H1 (cell line): ENCODE results near the gene METTL6. TPM values are rescaled to one million over a fixed set of nuclear protein-coding genes. Genes with fewer than 3 reads are reported as not detected.

Experiments
- CTCF ChIA-PET: fragments of 300-600 bp; sonication (Branson Sonifier 250); formaldehyde crosslinking; loops from one replicate; lab custom pipeline; 2021; ENCODE audit not compliant: partially characterized antibody; lab: Charles Lee
- POLR2A ChIA-PET: fragments of 300-600 bp; sonication (Branson Sonifier 250); formaldehyde crosslinking; loops from one replicate; lab custom pipeline; 2021; ENCODE audit warnings: inconsistent platforms; ENCODE audit not compliant: partially characterized antibody; lab: Charles Lee
- DNase-seq, 2 experiments: peaks; one replicate each; pipeline versions ENCODE4 v3.0.0 to v3.0.0-alpha.2; 2010 to 2022; ENCODE audit warnings: low spot score in 2 of 2, low read depth in 1 of 2, mixed read lengths in 1 of 2
- FAIRE-seq: peaks from 2 replicates; lab custom pipeline; 2011; peaks lifted over from hg19 to GRCh38; lab: Jason Lieb, UNC
- H2AFZ ChIP-seq: 2 replicates; pipeline ENCODE4 v1.8.1; 2012; ENCODE audit warnings: low read length, inconsistent platforms
- H2AK5ac ChIP-seq: 2 replicates; pipeline ENCODE4 v1.6.1; 2013; ENCODE audit warnings: low read depth, low read length
- H2BK120ac ChIP-seq: replicated peaks from 2 replicates; pipeline ENCODE3; 2013; ENCODE audit warnings: low read depth, low read length, inconsistent platforms
- H2BK12ac ChIP-seq: 2 replicates; pipeline ENCODE4 v1.6.1; 2013; ENCODE audit warnings: low read depth, low read length
- H2BK15ac ChIP-seq: 2 replicates; pipeline ENCODE4 v1.6.1; 2013; ENCODE audit warnings: low read length
- H2BK20ac ChIP-seq: 2 replicates; pipeline ENCODE4 v1.6.1; 2013; ENCODE audit warnings: low read length
- H2BK5ac ChIP-seq: 2 replicates; pipeline ENCODE4 v1.6.1; 2013; ENCODE audit warnings: low read depth, low read length
- H3K14ac ChIP-seq: 2 replicates; pipeline ENCODE4 v1.6.1; 2013; ENCODE audit warnings: inconsistent platforms; ENCODE audit not compliant: insufficient read length
- H3K18ac ChIP-seq: 2 replicates; pipeline ENCODE4 v1.6.1; 2013; ENCODE audit warnings: low read length; ENCODE audit errors: extremely low read depth
- H3K23ac ChIP-seq: 2 replicates; pipeline ENCODE4 v1.6.1; 2013; ENCODE audit warnings: inconsistent platforms; ENCODE audit not compliant: insufficient read length
- H3K23me2 ChIP-seq: 2 replicates; pipeline ENCODE4 v1.6.1; 2013; ENCODE audit warnings: low read depth, low read length
- H3K27ac ChIP-seq: 2 replicates; pipeline ENCODE4 v1.6.1; 2011; ENCODE audit warnings: low read depth, low read length, inconsistent platforms
- H3K27me3 ChIP-seq, 4 experiments: replicated peaks in 1 of 4; 1 replicate in 1 of 4; 2 replicates in 3 of 4; pipeline versions ENCODE4 v1.6.1 to v1.8.1; 2011 to 2013; ENCODE audit warnings: low read length in 3 of 4, mild to moderate bottlenecking in 3 of 4, inconsistent platforms in 2 of 4, mixed read lengths in 2 of 4, moderate library complexity in 1 of 4; ENCODE audit not compliant: control insufficient read depth in 3 of 4, insufficient read depth in 3 of 4; ENCODE audit errors: extremely low read depth in 1 of 4
- H3K36me3 ChIP-seq, 4 experiments: 2 replicates each; pipeline versions ENCODE4 v1.6.1 to v1.8.1; 2011 to 2013; ENCODE audit warnings: mild to moderate bottlenecking in 4 of 4, low read length in 3 of 4, moderate library complexity in 2 of 4, control low read depth in 1 of 4, inconsistent platforms in 1 of 4; ENCODE audit not compliant: insufficient read depth in 4 of 4, control insufficient read depth in 2 of 4
- H3K4ac ChIP-seq: replicated peaks from 2 replicates; pipeline ENCODE3; 2013; ENCODE audit warnings: low read length, low read depth, mixed read lengths, inconsistent platforms; ENCODE audit not compliant: insufficient read length
- H3K4me1 ChIP-seq, 4 experiments: replicated peaks in 1 of 4; 1 replicate in 1 of 4; 2 replicates in 3 of 4; pipeline versions ENCODE4 v1.6.1 to v1.8.1; 2011 to 2013; ENCODE audit warnings: low read length in 3 of 4, inconsistent platforms in 2 of 4, mixed read lengths in 1 of 4; ENCODE audit not compliant: insufficient read depth in 4 of 4, control insufficient read depth in 3 of 4
- H3K4me2 ChIP-seq, 2 experiments: 2 replicates each; pipeline versions ENCODE4 v1.6.1 to v1.8.1; 2011 to 2013; ENCODE audit warnings: low read depth in 2 of 2, low read length in 2 of 2, control low read depth in 1 of 2, inconsistent platforms in 1 of 2, mild to moderate bottlenecking in 1 of 2; ENCODE audit not compliant: insufficient read depth in 1 of 2
- H3K4me3 ChIP-seq, 4 experiments: fragments of 200-600, 300-600 bp in 1 of 4; sonication (generic), shearing (Covaris generic), sonication (Bioruptor Twin) in 1 of 4; 2 replicates each; pipeline versions ENCODE4 v1.5.1 to v1.8.1; 2011 to 2016; ENCODE audit warnings: low read length in 4 of 4, low read depth in 3 of 4, control low read depth in 2 of 4, inconsistent platforms in 2 of 4, mild to moderate bottlenecking in 2 of 4, mixed read lengths in 1 of 4, moderate library complexity in 1 of 4; ENCODE audit not compliant: insufficient read depth in 2 of 4; ENCODE audit errors: extremely low read depth in 1 of 4
- H3K56ac ChIP-seq: replicated peaks from 2 replicates; pipeline ENCODE3; 2013; ENCODE audit warnings: low read depth, mild to moderate bottlenecking, mixed read lengths, low read length, inconsistent platforms; ENCODE audit not compliant: insufficient read length
- H3K79me1 ChIP-seq: 2 replicates; pipeline ENCODE4 v1.6.1; 2013; ENCODE audit warnings: low read depth, low read length, control low read depth
- H3K79me2 ChIP-seq, 2 experiments: 2 replicates each; pipeline versions ENCODE4 v1.6.1 to v1.8.1; 2012 to 2013; ENCODE audit warnings: low read length in 2 of 2, mild to moderate bottlenecking in 2 of 2, inconsistent platforms in 1 of 2; ENCODE audit not compliant: insufficient read depth in 2 of 2, control insufficient read depth in 1 of 2
- H3K9ac ChIP-seq, 4 experiments: replicated peaks in 1 of 4; 1 replicate in 1 of 4; 2 replicates in 3 of 4; pipeline versions ENCODE4 v1.6.1 to v1.8.1; 2011 to 2013; ENCODE audit warnings: low read depth in 3 of 4, low read length in 3 of 4, control low read depth in 2 of 4, mild to moderate bottlenecking in 2 of 4, moderate library complexity in 2 of 4, inconsistent platforms in 1 of 4; ENCODE audit errors: extremely low read depth in 1 of 4
- H3K9me3 ChIP-seq, 2 experiments: 2 replicates each; pipeline versions ENCODE4 v1.6.1 to v1.8.1; 2012 to 2013; ENCODE audit warnings: mild to moderate bottlenecking in 2 of 2, moderate library complexity in 2 of 2, control low read depth in 1 of 2, inconsistent platforms in 1 of 2, low read depth in 1 of 2, low read length in 1 of 2, mixed read lengths in 1 of 2; ENCODE audit not compliant: insufficient read depth in 2 of 2
- H4K20me1 ChIP-seq, 2 experiments: replicated peaks in 1 of 2; 2 replicates each; pipeline versions ENCODE3 to v1.8.1; 2011 to 2013; ENCODE audit warnings: inconsistent platforms in 2 of 2, low read length in 2 of 2, mild to moderate bottlenecking in 1 of 2; ENCODE audit not compliant: insufficient read depth in 2 of 2, control insufficient read depth in 1 of 2
- H4K5ac ChIP-seq: 2 replicates; pipeline ENCODE4 v1.6.1; 2013; ENCODE audit warnings: low read length, low read depth, mixed read lengths, inconsistent platforms; ENCODE audit not compliant: insufficient read length
- H4K8ac ChIP-seq: 2 replicates; pipeline ENCODE4 v1.8.0; 2013; ENCODE audit warnings: mild to moderate bottlenecking, moderate library complexity, low read length, inconsistent platforms; ENCODE audit not compliant: insufficient read depth; ENCODE audit errors: extremely low read depth
- H4K91ac ChIP-seq: replicated peaks from 2 replicates; pipeline ENCODE3; 2013; ENCODE audit warnings: low read length, mixed read lengths, inconsistent platforms; ENCODE audit not compliant: insufficient read length
- PHF8 ChIP-seq: fragments of 200-600 bp; sonication (generic); conservative IDR thresholded peaks from 2 replicates; pipeline ENCODE4 v1.7.1; 2012; ENCODE audit warnings: low read depth, mild to moderate bottlenecking, inconsistent platforms, low read length, moderate library complexity
- SIX5 ChIP-seq: IDR thresholded peaks from 2 replicates; pipeline ENCODE4 v1.6.1; 2011; ENCODE audit warnings: mild to moderate bottlenecking, low read depth, low read length
- WGBS, 2 experiments: shearing (Covaris generic) in 1 of 2; methylation state at CpG; one replicate each; pipeline versions ENCODE4 v1.1.6 to v1.1.7; 2013 to 2015; ENCODE audit warnings: low lambda C conversion rate in 2 of 2, mixed read lengths in 2 of 2, inconsistent platforms in 1 of 2, low coverage in 1 of 2, missing lambda C conversion rate in 1 of 2; ENCODE audit not compliant: insufficient replicate concordance in 2 of 2, insufficient coverage in 1 of 2, insufficient read length in 1 of 2; ENCODE audit errors: extremely low coverage in 1 of 2, missing lambda C conversion rate in 1 of 2; 5-methylcytosine and 5-hydroxymethylcytosine counted together
- polyA plus RNA-seq, 7 experiments: library from polyadenylated mRNA; depleted of rRNA in 3 of 7; stranded (reverse) in 5 of 7; unstranded in 2 of 7; fragments of >200 nt in 5 of 7; fragments of 200-250 nt in 2 of 7; gene quantifications; 1 replicate in 5 of 7; 2 replicates in 1 of 7; 4 replicates in 1 of 7; pipeline versions ENCODE4 v1.2.1 to v1.2.3, GENCODE V29; 2011 to 2013; ENCODE audit warnings: missing spikeins in 2 of 7, mixed read lengths in 2 of 7
- total RNA-seq: library from RNA; stranded (reverse); fragmentation: NEBNext Ultra II Directional; extraction: Animal tissue kit (Norgen Biotek cat#: 25700); gene quantifications from 2 replicates; pipeline ENCODE4 v1.2.1, GENCODE V29; 2021

The METTL6 gene
- total and polyA plus RNA-seq, 2 of the 8 experiments (the other 6 are each of a cell fraction or from before 2014, with no cell fraction given): 18.4 to 20.0 TPM

- H3K79me1 ChIP-seq: no peaks in the 10 kb centered on the region
- no peak overlapping the region for H4K8ac ChIP-seq
- no peaks in the 10 kb centered on the region for H3K79me2 ChIP-seq
- H3K36me3 ChIP-seq: no peaks in the 10 kb centered on the region
- no peak overlapping the region for H3K4me3 ChIP-seq
- H3K56ac ChIP-seq: no peak overlapping the region
- H3K9ac ChIP-seq: no peak overlapping the region
- no peak overlapping the region for H3K23ac ChIP-seq
- H4K20me1 ChIP-seq: no peaks in the 10 kb centered on the region
- H2BK12ac ChIP-seq: no peak overlapping the region
- no peak overlapping the region for H2BK20ac ChIP-seq
- H2BK15ac ChIP-seq: no peak overlapping the region
- no peak overlapping the region for H3K4ac ChIP-seq
- H3K9me3 ChIP-seq: no peaks in the 10 kb centered on the region
- H3K18ac ChIP-seq: no peak overlapping the region
- DNase-seq (no peak), FAIRE-seq (no peak)
- no peak overlapping the region for H2BK120ac ChIP-seq
- no peak overlapping the region for H2BK5ac ChIP-seq
- H4K5ac ChIP-seq: no peak overlapping the region
- no peaks in the 10 kb centered on the region for H3K4me1 ChIP-seq
- H3K14ac ChIP-seq: no peak overlapping the region
- no peak overlapping the region for H2AK5ac ChIP-seq
- no peak overlapping the region for H3K4me2 ChIP-seq
- ChIA-PET CTCF (interaction anchor here (0.6 to 1.6 kb wide), 3 partner anchors 16 to 521 kb away, joined by 3 to 6 read pairs (median 3); no protein-coding TSS in a partner anchor), POLR2A (no interaction called here)
- WGBS, 2 experiments: 86% methylated on average over 5 of the region's 5 CpGs; no CpG with 5 or more reads in 1 of the 2 experiments
- no peak overlapping the region for H2AFZ ChIP-seq
- no peak overlapping the region for H3K27ac ChIP-seq
- no peak overlapping the region for H4K91ac ChIP-seq
- H3K27me3 ChIP-seq: no peaks in the 10 kb centered on the region
- no peaks in the 10 kb centered on the region for H3K23me2 ChIP-seq
- no peak for TF ChIP-seq PHF8
- no peak for TF ChIP-seq SIX5
These were observed 25.6 kb upstream of the METTL6 start for GRCh38 chr3:15452961-15453360.
